Endothelial cell of umbilical vein (primary cell): Measurements from ENCODE around the gene C19orf67. TPM values are rescaled to one million over a fixed set of nuclear protein-coding genes. Genes with fewer than 3 reads are reported as not detected.

ENCODE experiments used
- BruUV-seq: library from RNA; stranded (reverse); fragments of 400-500 nt; replicated peaks from 2 replicates; lab custom pipeline; 2021; lab: Mats Ljungman, UMichigan
- CTCF ChIA-PET: fragments of 300-600, 350-600 bp; sonication (Branson Sonifier 250); formaldehyde crosslinking; loops from one replicate; lab custom pipeline; 2021; ENCODE audit warnings: antibody characterized with exemption, inconsistent platforms; lab: Charles Lee
- POLR2A ChIA-PET: fragments of 300-600, 350-600 bp; sonication (Branson Sonifier 250); formaldehyde crosslinking; loops from one replicate; lab custom pipeline; 2021; ENCODE audit warnings: antibody characterized with exemption, inconsistent platforms; lab: Charles Lee
- DNase-seq: peaks from one replicate; pipeline ENCODE4 v3.0.0-alpha.2; 2011; ENCODE audit warnings: low read depth, low spot score
- FAIRE-seq: peaks from 2 replicates; lab custom pipeline; 2011; peaks lifted over from hg19 to GRCh38; lab: Jason Lieb, UNC
- H2AFZ ChIP-seq: 2 replicates; pipeline ENCODE4 v1.6.0; 2012; ENCODE audit warnings: low read depth, low read length, control low read depth, inconsistent platforms
- H3K27ac ChIP-seq: 2 replicates; pipeline ENCODE4 v1.5.1; 2011; ENCODE audit warnings: low read depth, mild to moderate bottlenecking, control low read depth, low read length, moderate library complexity; ENCODE audit not compliant: insufficient read depth
- H3K27me3 ChIP-seq, 2 experiments: 2 replicates each; pipeline versions ENCODE4 v1.6.0 to v1.6.1; 2011; ENCODE audit warnings: low read length in 2 of 2, mixed read lengths in 1 of 2; ENCODE audit not compliant: control insufficient read depth in 2 of 2, insufficient read depth in 2 of 2
- H3K36me3 ChIP-seq, 2 experiments: 2 replicates in 1 of 2; 3 replicates in 1 of 2; pipeline ENCODE4 v1.5.1; 2011; ENCODE audit warnings: low read length in 2 of 2, mild to moderate bottlenecking in 1 of 2, moderate library complexity in 1 of 2; ENCODE audit not compliant: control insufficient read depth in 2 of 2, insufficient read depth in 2 of 2; ENCODE audit errors: extremely low read depth in 1 of 2
- H3K4me1 ChIP-seq: 3 replicates; pipeline ENCODE4 v1.5.1; 2011; ENCODE audit warnings: mild to moderate bottlenecking, low read length; ENCODE audit not compliant: control insufficient read depth, insufficient read depth; ENCODE audit errors: extremely low read depth
- H3K4me2 ChIP-seq: 2 replicates; pipeline ENCODE4 v1.6.1; 2011; ENCODE audit warnings: low read length, control low read depth, mixed read lengths; ENCODE audit not compliant: insufficient read depth
- H3K4me3 ChIP-seq, 3 experiments: fragments of 200-600 bp in 1 of 3; sonication (generic), shearing (Covaris generic) in 1 of 3; replicated peaks in 1 of 3; 2 replicates each; pipeline ENCODE4 v1.5.1; 2011 to 2016; ENCODE audit warnings: control low read depth in 3 of 3, low read length in 3 of 3, mild to moderate bottlenecking in 2 of 3, inconsistent platforms in 1 of 3, low read depth in 1 of 3, moderate library complexity in 1 of 3; ENCODE audit not compliant: insufficient read depth in 1 of 3
- H3K79me2 ChIP-seq: 2 replicates; pipeline ENCODE4 v1.6.0; 2012; ENCODE audit warnings: low read length, inconsistent platforms; ENCODE audit not compliant: control insufficient read depth, insufficient read depth
- H3K9ac ChIP-seq: replicated peaks from 2 replicates; pipeline ENCODE3; 2011; ENCODE audit warnings: low read length, control low read depth; ENCODE audit not compliant: insufficient read depth; ENCODE audit errors: extremely low read depth
- H3K9me1 ChIP-seq: replicated peaks from 3 replicates; pipeline ENCODE4 v1.6.0; 2011; ENCODE audit warnings: mild to moderate bottlenecking, low read length; ENCODE audit not compliant: control insufficient read depth, insufficient read depth; ENCODE audit errors: extremely low read depth
- H3K9me3 ChIP-seq: replicated peaks from 2 replicates; pipeline ENCODE4 v1.5.1; 2012; ENCODE audit warnings: low read length, inconsistent platforms; ENCODE audit not compliant: control insufficient read depth, insufficient read depth
- H4K20me1 ChIP-seq: replicated peaks from 2 replicates; pipeline ENCODE3; 2011; ENCODE audit warnings: mild to moderate bottlenecking, low read length; ENCODE audit not compliant: control insufficient read depth, insufficient read depth; ENCODE audit errors: extremely low read depth
- CTCF ChIP-seq, 2 donors: IDR thresholded peaks; 1 replicate in 1 of 2; 2 replicates in 1 of 2; pipeline ENCODE4 v1.5.1; 2011; ENCODE audit warnings: low read length in 2 of 2, mild to moderate bottlenecking in 2 of 2, moderate library complexity in 2 of 2, control low read depth in 1 of 2, inconsistent platforms in 1 of 2, low read depth in 1 of 2; ENCODE audit not compliant: insufficient read depth in 1 of 2; ENCODE audit errors: extremely low read depth in 1 of 2
- EZH2 ChIP-seq: IDR thresholded peaks from 2 replicates; pipeline ENCODE4 v1.6.1; 2012; ENCODE audit warnings: borderline replicate concordance, low read depth, mild to moderate bottlenecking, moderate library complexity, low read length, inconsistent platforms; ENCODE audit not compliant: severe bottlenecking
- FOS ChIP-seq: IDR thresholded peaks from 2 replicates; pipeline ENCODE4 v1.6.1; 2011; ENCODE audit warnings: mild to moderate bottlenecking, low read length, moderate library complexity, borderline replicate concordance; ENCODE audit not compliant: insufficient read depth
- GATA2 ChIP-seq: IDR thresholded peaks from 2 replicates; pipeline ENCODE4 v1.7.0; 2011; ENCODE audit warnings: low read depth, mild to moderate bottlenecking, moderate library complexity, mixed read lengths, low read length; ENCODE audit not compliant: insufficient read length, insufficient read depth
- JUN ChIP-seq: IDR thresholded peaks from 2 replicates; pipeline ENCODE4 v1.6.1; 2011; ENCODE audit warnings: borderline replicate concordance, low read depth; ENCODE audit not compliant: insufficient read length, insufficient read depth
- MYC ChIP-seq: IDR thresholded peaks from one replicate; pipeline ENCODE4 v1.6.1; 2011; ENCODE audit warnings: mild to moderate bottlenecking, low read depth, low read length
- POLR2A ChIP-seq: IDR thresholded peaks from 2 replicates; pipeline ENCODE4 v1.6.1; 2012; ENCODE audit warnings: low read depth, mild to moderate bottlenecking, control low read depth, low read length
- POLR2AphosphoS5 ChIP-seq: IDR thresholded peaks from 2 replicates; pipeline ENCODE4 v1.6.1; 2012; ENCODE audit warnings: low read depth, mild to moderate bottlenecking, control low read depth, low read length, moderate library complexity; ENCODE audit not compliant: insufficient read depth
- dilution Hi-C: fragments of 300-500 bp; cut with MboI; formaldehyde crosslinking; loops from one replicate; pipeline ENCODE4 v1.15.0; 2019; ENCODE audit warnings: low sequenced_read_pairs; ENCODE audit not compliant: extremely low pct_ligation_motif_present
- intact Hi-C: fragments of 100-400 bp; cut with micrococcal nuclease; formaldehyde crosslinking; loops from one replicate; pipeline ENCODE4 v1.10.0; 2022
- polyA plus RNA-seq, 4 experiments: library from polyadenylated mRNA; depleted of rRNA in 3 of 4; stranded (reverse) in 3 of 4; unstranded in 1 of 4; fragments of >200 nt; gene quantifications; 2 replicates each; pipeline versions ENCODE4 v1.2.1 to v1.2.3, GENCODE V29; 2011 to 2012; ENCODE audit warnings: missing spikeins in 1 of 4
- total RNA-seq: library from RNA; stranded (reverse); gene quantifications from 2 replicates; pipeline ENCODE4 v1.2.3, GENCODE V29; 2021
- TF ChIP-seq, protein P1 (sequence below): IDR thresholded peaks from 2 replicates; pipeline ENCODE4 v1.6.1; 2011; ENCODE audit not compliant: insufficient read depth, insufficient read length

The C19orf67 gene
- total and polyA plus RNA-seq, 2 donors (not counting 3 experiments of a cell fraction or from before 2014, with no cell fraction given), result 0.55 TPM; not detected in 1

- DNase-seq, result no peak
- H4K20me1 ChIP-seq, result no peaks in the 10 kb centered on the region
- no peak for FAIRE-seq
- no peak overlapping the region for H3K4me2 ChIP-seq
- H3K79me2 ChIP-seq, result peaks cover 14% of the 10 kb centered on the region
- no peaks in the 10 kb centered on the region for H3K27me3 ChIP-seq
- intact Hi-C loops, result no loop called here
- peaks cover 14% of the 10 kb centered on the region for H3K4me1 ChIP-seq
- BruUV-seq, result no TSS peak
- H3K9me3 ChIP-seq, result no peaks in the 10 kb centered on the region
- ChIA-PET POLR2A (no interaction called here), CTCF (no interaction called here)
- no peak for TF ChIP-seq MYC
- no peak for TF ChIP-seq POLR2AphosphoS5
- no peak for TF ChIP-seq CTCF (IDR thresholded peaks at IDR 0.05; ENCODE audit: extremely low read depth in 1 of 2, insufficient read depth in 1 of 2, low read depth in 1 of 2, low read length in 2 of 2)
- no peak for TF ChIP-seq GATA2
- no peak for TF ChIP-seq FOS
- TF ChIP-seq EZH2, result no peak
- TF ChIP-seq, protein P1, sequence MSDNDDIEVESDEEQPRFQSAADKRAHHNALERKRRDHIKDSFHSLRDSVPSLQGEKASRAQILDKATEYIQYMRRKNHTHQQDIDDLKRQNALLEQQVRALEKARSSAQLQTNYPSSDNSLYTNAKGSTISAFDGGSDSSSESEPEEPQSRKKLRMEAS, result no peak
- TF ChIP-seq JUN, result no peak
- TF ChIP-seq POLR2A, result no peak
- H3K27ac ChIP-seq, result no peak overlapping the region
- H3K9ac ChIP-seq, result no peak overlapping the region
- no peak overlapping the region for H3K4me3 ChIP-seq
- no peaks in the 10 kb centered on the region for H3K9me1 ChIP-seq
- no peak overlapping the region for H2AFZ ChIP-seq
- peaks cover 0 to 2% of the 10 kb centered on the region in 2 experiments for H3K36me3 ChIP-seq
- dilution Hi-C loops, result no loop called here
Measured at GRCh38 chr19:14110650-14111049, 25.1 kb upstream of the C19orf67 start.
